Osteoblast (primary cell): ENCODE data around the gene ULK4. TPM values are rescaled to one million over a fixed set of nuclear protein-coding genes. Genes with fewer than 3 reads are reported as not detected.
A peak's percentile ranks its signal among the peaks of the same experiment; 100 is the strongest.
"Not testable (repeated sequence)": the region's sequence is repeated elsewhere in the genome, so short reads cannot be mapped to it uniquely, and the experiment has no call there.

Experiments used
- DNase-seq: peaks from one replicate; pipeline ENCODE4 v3.0.0; 2011; ENCODE audit warnings: low spot score, mixed read lengths; ENCODE audit not compliant: insufficient read length; ENCODE audit errors: missing footprints
- H2AFZ ChIP-seq: 2 replicates; pipeline ENCODE4 v1.6.0; 2011; ENCODE audit warnings: mild to moderate bottlenecking, low read length
- H3K27ac ChIP-seq: 2 replicates; pipeline ENCODE4 v1.5.1; 2011; ENCODE audit warnings: mild to moderate bottlenecking, low read depth, low read length, moderate library complexity
- H3K27me3 ChIP-seq: 2 replicates; pipeline ENCODE4 v1.6.0; 2012; ENCODE audit warnings: mild to moderate bottlenecking, control low read depth, inconsistent platforms, low read length, moderate library complexity; ENCODE audit not compliant: insufficient read depth
- H3K36me3 ChIP-seq: 2 replicates; pipeline ENCODE4 v1.5.1; 2011; ENCODE audit warnings: mild to moderate bottlenecking, low read length, control low read depth, moderate library complexity; ENCODE audit not compliant: insufficient read depth
- H3K4me1 ChIP-seq: 2 replicates; pipeline ENCODE4 v1.5.1; 2011; ENCODE audit warnings: mild to moderate bottlenecking, low read length, control low read depth, moderate library complexity; ENCODE audit not compliant: insufficient read depth
- H3K4me2 ChIP-seq: 2 replicates; pipeline ENCODE4 v1.6.0; 2011; ENCODE audit warnings: mild to moderate bottlenecking, low read length; ENCODE audit not compliant: insufficient read depth
- H3K4me3 ChIP-seq: fragments of 200-600 bp; sonication (generic); 3 replicates; pipeline ENCODE4 v1.5.1; 2012; ENCODE audit warnings: mild to moderate bottlenecking, low read length, inconsistent platforms; ENCODE audit not compliant: insufficient read depth
- H3K79me2 ChIP-seq: 2 replicates; pipeline ENCODE4 v1.6.0; 2012; ENCODE audit warnings: mild to moderate bottlenecking, low read length, control low read depth, inconsistent platforms; ENCODE audit not compliant: insufficient read depth
- H3K9me3 ChIP-seq: 2 replicates; pipeline ENCODE4 v1.5.1; 2011; ENCODE audit warnings: low read depth, low read length, control low read depth
- H4K20me1 ChIP-seq: 2 replicates; pipeline ENCODE4 v1.6.0; 2012; ENCODE audit warnings: mild to moderate bottlenecking, low read length, control low read depth; ENCODE audit not compliant: insufficient read depth
- CTCF ChIP-seq: IDR thresholded peaks from 2 replicates; pipeline ENCODE4 v1.5.1; 2011; ENCODE audit warnings: mild to moderate bottlenecking, low read depth, low read length, moderate library complexity; ENCODE audit errors: extremely low read depth
- total RNA-seq: library from RNA; depleted of rRNA; stranded (reverse); fragments of >200 nt; gene quantifications from 2 replicates; pipeline ENCODE4 v1.2.3, GENCODE V29; 2012

The ULK4 gene
- total RNA-seq, 1 donor: 20.6 TPM

- Histone ChIP-seq H3K36me3 (no peaks in the 10 kb centered on the region), H2AFZ (no peak overlapping the region), H3K4me2 (no peak overlapping the region), H4K20me1 (no peaks in the 10 kb centered on the region), H3K9me3 (no peaks in the 10 kb centered on the region), H3K27me3 (no peaks in the 10 kb centered on the region), H3K4me3 (no peak overlapping the region), H3K4me1 (no peaks in the 10 kb centered on the region), H3K27ac (no peak overlapping the region), H3K79me2 (no peaks in the 10 kb centered on the region)
- DNase-seq: no peak
- TF ChIP-seq CTCF: no peak
Observed at GRCh38 chr3:41697702-41698101, 264.2 kb downstream of the ULK4 start.

GRCh38 chr3:41695806-41696205 is 266.1 kb downstream of the ULK4 start:
- not testable (repeated sequence) for H3K4me3 ChIP-seq, H3K36me3 ChIP-seq, H2AFZ ChIP-seq, H4K20me1 ChIP-seq, H3K27ac ChIP-seq, H3K4me1 ChIP-seq, DNase-seq, H3K27me3 ChIP-seq, H3K79me2 ChIP-seq, H3K9me3 ChIP-seq, H3K4me2 ChIP-seq
- TF ChIP-seq CTCF: peak; percentile 21

GRCh38 chr3:41693799-41694198 is 268.1 kb downstream of the ULK4 start:
- Histone ChIP-seq H3K27me3 (no peaks in the 10 kb centered on the region), H3K4me2 (no peak overlapping the region), H3K9me3 (no peaks in the 10 kb centered on the region), H4K20me1 (no peaks in the 10 kb centered on the region), H3K36me3 (no peaks in the 10 kb centered on the region), H3K79me2 (no peaks in the 10 kb centered on the region), H3K27ac (no peak overlapping the region), H3K4me1 (peaks cover 2% of the 10 kb centered on the region), H3K4me3 (no peak overlapping the region), H2AFZ (no peak overlapping the region)
- TF ChIP-seq CTCF: no peak
- no peak for DNase-seq

GRCh38 chr3:41690766-41691563 is 270.9 kb downstream of the ULK4 start:
- TF ChIP-seq CTCF: no peak
- no peak overlapping the region for H3K27ac ChIP-seq
- H3K9me3 ChIP-seq: no peaks in the 10 kb centered on the region
- no peaks in the 10 kb centered on the region for H4K20me1 ChIP-seq
- DNase-seq: no peak
- H2AFZ ChIP-seq: no peak overlapping the region
- H3K4me2 ChIP-seq: no peak overlapping the region
- peaks cover 4% of the 10 kb centered on the region for H3K4me1 ChIP-seq
- no peaks in the 10 kb centered on the region for H3K79me2 ChIP-seq
- H3K36me3 ChIP-seq: no peaks in the 10 kb centered on the region
- no peaks in the 10 kb centered on the region for H3K27me3 ChIP-seq
- H3K4me3 ChIP-seq: no peak overlapping the region
